Iris pigment epithelial cell (primary cell): ENCODE data around the gene ALDH1A3.

Experiments
- DNase-seq: peaks from one replicate; pipeline ENCODE4 v3.0.0-alpha.2; 2011; ENCODE audit warnings: low read depth

ALDH1A3 gene

GRCh38 chr15:100925480-100925879 is 45.8 kb downstream of the ALDH1A3 start:
- no peak for DNase-seq

- no peak for DNase-seq
Observed at GRCh38 chr15:100926258-100926657, 46.6 kb downstream of the ALDH1A3 start.

GRCh38 chr15:100926971-100927756 is 47.5 kb downstream of the ALDH1A3 start:
- DNase-seq: no peak

GRCh38 chr15:100928632-100929280 is 49.1 kb downstream of the ALDH1A3 start:
- DNase-seq: no peak

GRCh38 chr15:100929641-100930042 is 50.0 kb downstream of the ALDH1A3 start:
- no peak for DNase-seq

GRCh38 chr15:100930306-100930848 is 50.7 kb downstream of the ALDH1A3 start:
- no peak for DNase-seq

GRCh38 chr15:100931143-100931890 is 51.7 kb downstream of the ALDH1A3 start:
- no peak for DNase-seq

- no peak for DNase-seq
Observed at GRCh38 chr15:100932676-100933348, 53.2 kb downstream of the ALDH1A3 start.

- no peak for DNase-seq
Observed at GRCh38 chr15:100934166-100934565, 54.5 kb downstream of the ALDH1A3 start.

GRCh38 chr15:100934726-100935125 is 55.1 kb downstream of the ALDH1A3 start:
- DNase-seq: peak; percentile 42

- no peak for DNase-seq
Observed at GRCh38 chr15:100937171-100937570, 57.5 kb downstream of the ALDH1A3 start.

- DNase-seq: no peak
Observed at GRCh38 chr15:100939791-100940190, 60.2 kb downstream of the ALDH1A3 start.

- DNase-seq: no peak
Observed at GRCh38 chr15:100940767-100941379, 61.2 kb downstream of the ALDH1A3 start.

GRCh38 chr15:100941536-100941935 is 61.9 kb downstream of the ALDH1A3 start:
- DNase-seq: no peak

GRCh38 chr15:100942656-100943425 is 63.2 kb downstream of the ALDH1A3 start:
- peak; percentile 26 for DNase-seq

- DNase-seq: no peak
Observed at GRCh38 chr15:100944244-100944895, 64.7 kb downstream of the ALDH1A3 start.

- DNase-seq: no peak
Observed at GRCh38 chr15:100944986-100945385, 65.4 kb downstream of the ALDH1A3 start.

- peak; percentile 20 for DNase-seq
Observed at GRCh38 chr15:100947760-100948429, 68.3 kb downstream of the ALDH1A3 start.

- DNase-seq: no peak
Observed at GRCh38 chr15:100948430-100948762, 68.8 kb downstream of the ALDH1A3 start.

- no peak for DNase-seq
Observed at GRCh38 chr15:100949691-100950090, 70.1 kb downstream of the ALDH1A3 start.
